ENCODE measurements around the gene M6PR. TPM values are rescaled to one million over a fixed set of nuclear protein-coding genes. Genes with fewer than 3 reads are reported as not detected.

M6PR gene
- total and polyA plus RNA-seq, 2 of the 13 experiments (the other 11 are each of a cell fraction or from before 2014, with no cell fraction given) = 98.2 to 127 TPM

- no peak for TF ChIP-seq KDM1A (CRISPR knock-in tag; IDR thresholded peaks at IDR 0.05)
- TF ChIP-seq TFDP2 (CRISPR knock-in tag; IDR thresholded peaks at IDR 0.05) = peak; percentile 71; the same call in 1 of the 2 replicates
- peak; percentile 96 for TF ChIP-seq POLR2G (IDR thresholded peaks at IDR 0.05; ENCODE audit: low read depth, low read length)
- no peak for TF ChIP-seq NBN (conservative IDR thresholded peaks at IDR 0.05)
- TF ChIP-seq ZNF710 (CRISPR knock-in tag; IDR thresholded peaks at IDR 0.05; ENCODE audit: borderline replicate concordance) = no peak; the same call in 1 of the 2 replicates
- TF ChIP-seq ZNF292 (CRISPR knock-in tag; IDR thresholded peaks at IDR 0.05; ENCODE audit: borderline replicate concordance, low read depth) = no peak; the same call in 1 of the 2 replicates
- no peak for TF ChIP-seq GMEB2 (CRISPR knock-in tag; IDR thresholded peaks at IDR 0.05; ENCODE audit: low read depth)
- TF ChIP-seq RFX3 (CRISPR knock-in tag; IDR thresholded peaks at IDR 0.05) = no peak
- TF ChIP-seq RBFOX2 (IDR thresholded peaks at IDR 0.05; ENCODE audit: low read depth, low read length) = peak; percentile 79
- no peak for TF ChIP-seq ZHX2 (IDR thresholded peaks at IDR 0.05; ENCODE audit: low read depth)
- peak; percentile 87 for TF ChIP-seq ZHX2 (CRISPR knock-in tag; IDR thresholded peaks at IDR 0.05; ENCODE audit: borderline replicate concordance)
- peak; percentile 34 for TF ChIP-seq NRL (CRISPR knock-in tag; IDR thresholded peaks at IDR 0.05; ENCODE audit: borderline replicate concordance)
- no peak for TF ChIP-seq ZNF207 (IDR thresholded peaks at IDR 0.05; ENCODE audit: borderline replicate concordance)
- TF ChIP-seq GRHL1 (CRISPR knock-in tag; conservative IDR thresholded peaks at IDR 0.05) = no peak
- peak; percentile 58 for TF ChIP-seq JARID2 (CRISPR knock-in tag; IDR thresholded peaks at IDR 0.05; ENCODE audit: insufficient replicate concordance)
- TF ChIP-seq MED13 (CRISPR knock-in tag; IDR thresholded peaks at IDR 0.05) = peak; percentile 83
Observed at GRCh38 chr12:8949342-8950220, at the start of gene M6PR (continued).

Measured in HepG2 (cell line).